Mucosa of descending colon (tissue), 3 donors: Measurements from ENCODE around the gene CDC42SE2. TPM values are rescaled to one million over a fixed set of nuclear protein-coding genes. Genes with fewer than 3 reads are reported as not detected.
"Not testable (repeated sequence)": the region's sequence is repeated elsewhere in the genome, so short reads cannot be mapped to it uniquely, and the experiment has no call there.

Source experiments
- ATAC-seq: fragments of 200-7000 bp; cut with Tn5 transposase; one replicate; pipeline ENCODE4 v1.9.1; 2020; ENCODE audit warnings: mild to moderate bottlenecking, moderate library complexity
- DNase-seq, 3 donors: peaks; one replicate each; pipeline ENCODE4 v3.0.0-alpha.2; 2020
- H3K36me3 ChIP-seq: fragments of 200-600 bp; one replicate; pipeline ENCODE4 v1.8.0; 2021; ENCODE audit warnings: low read depth, mild to moderate bottlenecking
- H3K4me1 ChIP-seq: fragments of 200-600 bp; one replicate; pipeline ENCODE4 v1.8.0; 2021; ENCODE audit warnings: low read depth, mild to moderate bottlenecking
- H3K4me3 ChIP-seq: fragments of 200-600 bp; one replicate; pipeline ENCODE4 v1.8.0; 2021; ENCODE audit warnings: mild to moderate bottlenecking
- H3K9me3 ChIP-seq: fragments of 200-600 bp; one replicate; pipeline ENCODE4 v1.8.0; 2021; ENCODE audit warnings: mild to moderate bottlenecking
- CTCF ChIP-seq: fragments of 200-600 bp; IDR thresholded peaks from one replicate; pipeline ENCODE4 v1.8.0; 2022; ENCODE audit warnings: antibody characterized with exemption, mild to moderate bottlenecking
- intact Hi-C, 2 donors: fragments of 100-400 bp; cut with DNase I in 1 of 2; cut with micrococcal nuclease in 1 of 2; formaldehyde crosslinking; loops; one replicate each; pipeline versions ENCODE4 v1.11.0 to v1.11.1; 2022; cut with DNase I, micrococcal nuclease
- total RNA-seq, 3 donors: library from RNA; stranded (reverse); fragmentation: NEBNext Ultra II Directional in 2 of 3; extraction: Animal tissue kit (Norgen Biotek cat#: 25700) in 2 of 3; gene quantifications; one replicate each; pipeline versions ENCODE4 v1.2.1 to v1.2.4, GENCODE V29; 2021 to 2023
- donor health status: DM: no; HTN: no; CAD: no; lungs with moderate emphysema.
- donor health status: DM: no; HTN: no; CAD: no.
- donor health status: DM: no; HTN: yes; CAD: no.

The CDC42SE2 gene
- total RNA-seq, 3 donors from 2014 or later, result 60.5 to 116 (median 101) TPM

GRCh38 chr5:131377346-131377745 lies 113.5 kb downstream of the CDC42SE2 start:
- Histone ChIP-seq H3K36me3 (no peaks in the 10 kb centered on the region), H3K9me3 (no peaks in the 10 kb centered on the region), H3K4me1 (peaks cover 29% of the 10 kb centered on the region), H3K4me3 (no peak overlapping the region)
- DNase-seq (no peak), ATAC-seq (no peak)
- intact Hi-C loops, result no loop called here
- TF ChIP-seq CTCF, result no peak

- Histone ChIP-seq H3K4me1 (peaks cover 32% of the 10 kb centered on the region), H3K4me3 (no peak overlapping the region), H3K9me3 (no peaks in the 10 kb centered on the region), H3K36me3 (no peaks in the 10 kb centered on the region)
- intact Hi-C loops, result no loop called here
- no peak for TF ChIP-seq CTCF
- ATAC-seq, result no peak
- no peak for DNase-seq
Observed at GRCh38 chr5:131377785-131378325, 114.0 kb downstream of the CDC42SE2 start.

- H3K4me1 ChIP-seq, result peaks cover 32% of the 10 kb centered on the region
- intact Hi-C loops, result no loop called here
- H3K36me3 ChIP-seq, result no peaks in the 10 kb centered on the region
- ATAC-seq (peak; percentile 20), DNase-seq (no peak)
- no peak for TF ChIP-seq CTCF
- H3K9me3 ChIP-seq, result no peaks in the 10 kb centered on the region
- no peak overlapping the region for H3K4me3 ChIP-seq
Observed at GRCh38 chr5:131378721-131379541, 115.1 kb downstream of the CDC42SE2 start.

GRCh38 chr5:131379723-131380122 lies 115.9 kb downstream of the CDC42SE2 start:
- DNase-seq (peak in 1 of 3 donors; percentile 39), ATAC-seq (peak; percentile 66)
- Histone ChIP-seq H3K4me1 (peaks cover 32% of the 10 kb centered on the region), H3K36me3 (no peaks in the 10 kb centered on the region), H3K9me3 (no peaks in the 10 kb centered on the region), H3K4me3 (no peak overlapping the region)
- intact Hi-C loops, result loop anchor here in 1 of 2 donors (10.0 kb wide), 2 partner anchors 115 to 215 kb away; partner anchors contain the start of genes CDC42SE2 and HINT1
- TF ChIP-seq CTCF, result no peak

- not testable (repeated sequence) for ATAC-seq, H3K36me3 ChIP-seq, H3K4me3 ChIP-seq, H3K9me3 ChIP-seq, DNase-seq
- peaks cover 32% of the 10 kb centered on the region for H3K4me1 ChIP-seq
- intact Hi-C loops, result loop anchor here in 1 of 2 donors (10.0 kb wide), 2 partner anchors 115 to 215 kb away; partner anchors contain the start of genes CDC42SE2 and HINT1
Observed at GRCh38 chr5:131380238-131380637, 116.4 kb downstream of the CDC42SE2 start.

GRCh38 chr5:131381021-131381420 lies 117.2 kb downstream of the CDC42SE2 start:
- DNase-seq, result no peak
- ATAC-seq, result no peak
- Histone ChIP-seq H3K4me1 (peaks cover 32% of the 10 kb centered on the region), H3K36me3 (no peaks in the 10 kb centered on the region), H3K9me3 (no peaks in the 10 kb centered on the region), H3K4me3 (no peak overlapping the region)
- no peak for TF ChIP-seq CTCF
- intact Hi-C loops, result loop anchor here in 1 of 2 donors (10.0 kb wide), 2 partner anchors 116 to 216 kb away; partner anchors contain the start of genes CDC42SE2 and HINT1
